Erythroblast (primary cell): ENCODE data around the gene FNDC7.

Experiments
- GATA1 ChIP-seq: IDR thresholded peaks from 2 replicates; pipeline ENCODE4 v1.6.1; 2011; ENCODE audit warnings: low read depth, mild to moderate bottlenecking, control low read depth, low read length, moderate library complexity
- POLR2A ChIP-seq: IDR thresholded peaks from 2 replicates; pipeline ENCODE4 v1.6.1; 2011; ENCODE audit warnings: mild to moderate bottlenecking, low read length

DNA sequence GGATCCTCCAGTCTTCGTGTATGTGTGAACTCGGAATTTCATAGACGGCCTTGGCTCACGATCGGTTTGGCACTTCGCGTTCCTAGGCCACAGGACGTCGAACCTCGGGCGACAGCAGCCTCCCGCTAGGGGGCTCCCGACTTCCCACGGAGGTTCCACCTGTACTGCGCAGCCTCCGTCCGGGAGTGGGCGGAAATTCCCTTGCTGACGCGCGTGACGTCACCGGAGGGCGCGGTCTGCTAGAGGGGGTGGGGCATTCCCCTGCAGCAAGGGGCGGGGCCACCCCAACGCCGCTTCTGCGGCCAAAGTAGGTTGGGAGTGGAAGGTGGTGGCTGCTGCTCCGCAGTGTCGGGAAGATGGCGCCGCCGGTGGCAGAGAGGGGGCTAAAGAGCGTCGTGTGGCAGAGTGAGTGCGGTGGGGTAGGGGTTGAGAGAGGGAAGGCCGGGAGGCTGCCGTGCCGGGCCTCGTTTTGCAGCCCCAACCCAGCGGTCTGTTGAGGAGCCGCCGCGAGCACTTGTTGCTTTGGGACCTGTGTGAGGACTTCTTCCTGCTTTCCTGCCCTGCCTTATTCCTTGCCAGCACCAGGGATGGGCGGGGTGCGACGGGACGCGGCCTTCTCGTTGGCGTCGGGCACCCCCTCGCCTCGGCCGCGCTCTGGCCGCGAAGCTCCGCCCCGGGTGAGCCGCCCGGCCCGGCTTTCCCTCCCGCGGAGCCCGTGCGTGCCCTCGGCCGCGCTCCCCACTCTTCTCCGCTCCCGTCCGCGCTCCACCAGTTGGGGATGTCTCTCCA lies 33.9 kb downstream of the FNDC7 start, which contains the start of gene STXBP3:
- peak; percentile 98 for TF ChIP-seq POLR2A
- TF ChIP-seq GATA1: no peak
